Measurements from ENCODE around the gene TRPM5.

Gene TRPM5

GRCh38 chr11:2428322-2428795, 16.0 kb downstream of the TRPM5 start:
- Histone ChIP-seq H3K36me3 (ENCODE audit: control insufficient read depth, insufficient read depth, low read length) (no peaks in the 10 kb centered on the region), H3K4me1 (ENCODE audit: control insufficient read depth, insufficient read depth, low read length) (no peaks in the 10 kb centered on the region), H3K27ac (ENCODE audit: insufficient read depth, low read depth, low read length, poor library complexity, severe bottlenecking) (no peak overlapping the region), H3K4me3 (ENCODE audit: insufficient read depth, low read depth, low read length) (no peak overlapping the region), H3K27me3 (ENCODE audit: control insufficient read depth, insufficient read depth, low read length, poor library complexity, severe bottlenecking) (no peaks in the 10 kb centered on the region), H3K9me3 (ENCODE audit: control insufficient read depth, low read length) (no peaks in the 10 kb centered on the region)
- WGBS, 2 experiments: 60 to 63% methylated on average over 8 of the region's 8 CpGs

DNA sequence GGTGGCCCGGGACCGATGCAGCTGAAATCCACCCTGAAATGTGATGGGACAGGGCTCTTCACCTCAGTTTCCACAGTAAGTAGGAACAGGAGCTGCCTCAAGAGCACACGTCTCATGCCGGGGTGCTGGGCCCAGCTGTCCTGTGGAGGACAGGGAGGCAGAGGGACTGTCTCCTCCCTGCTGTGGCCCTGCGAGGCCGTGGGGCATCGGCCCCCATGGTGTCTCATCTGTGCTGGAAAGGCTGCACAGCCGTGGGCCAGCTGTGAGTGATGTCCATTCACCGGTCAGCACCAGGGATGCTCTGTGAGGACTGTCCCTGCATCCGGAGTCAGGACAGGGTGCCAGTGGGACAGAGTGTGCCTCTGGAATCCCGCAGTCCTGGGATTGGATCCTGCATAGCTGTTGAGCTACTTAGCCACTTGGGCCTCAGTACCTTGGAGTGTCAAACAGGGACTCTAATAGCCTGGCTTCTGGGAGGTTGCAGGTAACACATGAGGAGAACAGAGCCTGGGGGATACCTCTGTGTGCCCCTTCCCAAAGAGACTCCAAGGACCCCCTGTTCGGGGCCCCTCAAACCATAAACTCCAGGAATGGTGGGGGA, 16.5 kb downstream of the TRPM5 start:
- Histone ChIP-seq H3K27me3 (ENCODE audit: control insufficient read depth, insufficient read depth, low read length, poor library complexity, severe bottlenecking) (no peaks in the 10 kb centered on the region), H3K4me1 (ENCODE audit: control insufficient read depth, insufficient read depth, low read length) (no peaks in the 10 kb centered on the region), H3K27ac (ENCODE audit: insufficient read depth, low read depth, low read length, poor library complexity, severe bottlenecking) (no peak overlapping the region), H3K36me3 (ENCODE audit: control insufficient read depth, insufficient read depth, low read length) (no peaks in the 10 kb centered on the region), H3K4me3 (ENCODE audit: insufficient read depth, low read depth, low read length) (no peak overlapping the region), H3K9me3 (ENCODE audit: control insufficient read depth, low read length) (no peaks in the 10 kb centered on the region)
- 75 to 80% methylated on average over 12 of the region's 12 CpGs for WGBS, 2 experiments

GRCh38 chr11:2426826-2427521, 17.3 kb downstream of the TRPM5 start:
- 88 to 91% methylated on average over 14 of the region's 14 CpGs for WGBS, 2 experiments
- no peaks in the 10 kb centered on the region for H3K27me3 ChIP-seq (ENCODE audit: control insufficient read depth, insufficient read depth, low read length, poor library complexity, severe bottlenecking)

DNA sequence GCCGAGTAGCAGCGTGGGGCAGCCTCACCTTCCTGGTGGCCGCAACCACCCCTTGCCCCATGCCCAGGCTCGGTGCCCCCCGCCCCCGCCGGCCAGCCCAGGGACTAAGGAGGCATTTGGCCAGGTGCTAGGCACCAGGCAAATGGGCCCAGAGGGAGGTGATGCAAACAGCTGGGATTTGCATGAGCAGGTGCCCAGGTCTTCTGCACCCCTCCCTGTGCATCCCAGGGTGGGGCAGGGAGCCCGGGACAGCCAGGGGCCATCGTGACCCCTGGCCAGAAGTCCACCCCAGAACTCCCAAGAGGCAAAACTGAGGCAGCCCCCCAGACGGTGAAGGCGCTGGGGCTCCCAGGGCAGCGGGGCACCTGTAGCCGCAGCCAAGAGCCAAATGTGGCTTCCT, 18.1 kb downstream of the TRPM5 start:
- Histone ChIP-seq H3K4me1 (ENCODE audit: control insufficient read depth, insufficient read depth, low read length) (no peaks in the 10 kb centered on the region), H3K9me3 (ENCODE audit: control insufficient read depth, low read length) (no peaks in the 10 kb centered on the region), H3K27me3 (ENCODE audit: control insufficient read depth, insufficient read depth, low read length, poor library complexity, severe bottlenecking) (no peaks in the 10 kb centered on the region), H3K36me3 (ENCODE audit: control insufficient read depth, insufficient read depth, low read length) (no peaks in the 10 kb centered on the region), H3K4me3 (ENCODE audit: insufficient read depth, low read depth, low read length) (no peak overlapping the region), H3K27ac (ENCODE audit: insufficient read depth, low read depth, low read length, poor library complexity, severe bottlenecking) (no peak overlapping the region)
- WGBS, 2 experiments: 92 to 93% methylated on average over 13 of the region's 13 CpGs

More at GRCh38 chr11:2426826-2427521, 17.3 kb downstream of the TRPM5 start:
- Histone ChIP-seq H3K4me1 (ENCODE audit: control insufficient read depth, insufficient read depth, low read length) (no peaks in the 10 kb centered on the region), H3K9me3 (ENCODE audit: control insufficient read depth, low read length) (no peaks in the 10 kb centered on the region), H3K27ac (ENCODE audit: insufficient read depth, low read depth, low read length, poor library complexity, severe bottlenecking) (no peak overlapping the region), H3K4me3 (ENCODE audit: insufficient read depth, low read depth, low read length) (no peak overlapping the region), H3K36me3 (ENCODE audit: control insufficient read depth, insufficient read depth, low read length) (no peaks in the 10 kb centered on the region)

- 87 to 88% methylated on average over 8 of the region's 8 CpGs for WGBS, 2 experiments
- no peak overlapping the region for H3K4me3 ChIP-seq (ENCODE audit: insufficient read depth, low read depth, low read length)
- no peaks in the 10 kb centered on the region for H3K4me1 ChIP-seq (ENCODE audit: control insufficient read depth, insufficient read depth, low read length)
These were observed 18.8 kb downstream of the TRPM5 start for GRCh38 chr11:2425506-2425905.

GRCh38 chr11:2424811-2425495, 19.4 kb downstream of the TRPM5 start:
- WGBS, 2 experiments: 90% methylated on average over 28 of the region's 28 CpGs
- no peaks in the 10 kb centered on the region for H3K9me3 ChIP-seq (ENCODE audit: control insufficient read depth, low read length)
- H3K27ac ChIP-seq (ENCODE audit: insufficient read depth, low read depth, low read length, poor library complexity, severe bottlenecking): no peak overlapping the region
- no peaks in the 10 kb centered on the region for H3K27me3 ChIP-seq (ENCODE audit: control insufficient read depth, insufficient read depth, low read length, poor library complexity, severe bottlenecking)
- H3K4me1 ChIP-seq (ENCODE audit: control insufficient read depth, insufficient read depth, low read length): no peaks in the 10 kb centered on the region
- H3K4me3 ChIP-seq (ENCODE audit: insufficient read depth, low read depth, low read length): no peak overlapping the region
- no peaks in the 10 kb centered on the region for H3K36me3 ChIP-seq (ENCODE audit: control insufficient read depth, insufficient read depth, low read length)

More at GRCh38 chr11:2425506-2425905, 18.8 kb downstream of the TRPM5 start:
- Histone ChIP-seq H3K27ac (ENCODE audit: insufficient read depth, low read depth, low read length, poor library complexity, severe bottlenecking) (no peak overlapping the region), H3K9me3 (ENCODE audit: control insufficient read depth, low read length) (no peaks in the 10 kb centered on the region), H3K27me3 (ENCODE audit: control insufficient read depth, insufficient read depth, low read length, poor library complexity, severe bottlenecking) (no peaks in the 10 kb centered on the region), H3K36me3 (ENCODE audit: control insufficient read depth, insufficient read depth, low read length) (no peaks in the 10 kb centered on the region)

GRCh38 chr11:2423157-2424025, 20.9 kb downstream of the TRPM5 start:
- H3K36me3 ChIP-seq (ENCODE audit: control insufficient read depth, insufficient read depth, low read length): no peaks in the 10 kb centered on the region
- H3K9me3 ChIP-seq (ENCODE audit: control insufficient read depth, low read length): no peaks in the 10 kb centered on the region
- WGBS, 2 experiments: 89 to 91% methylated on average over 26 of the region's 26 CpGs
- H3K27ac ChIP-seq (ENCODE audit: insufficient read depth, low read depth, low read length, poor library complexity, severe bottlenecking): no peak overlapping the region
- H3K4me3 ChIP-seq (ENCODE audit: insufficient read depth, low read depth, low read length): no peak overlapping the region
- H3K4me1 ChIP-seq (ENCODE audit: control insufficient read depth, insufficient read depth, low read length): no peaks in the 10 kb centered on the region
- H3K27me3 ChIP-seq (ENCODE audit: control insufficient read depth, insufficient read depth, low read length, poor library complexity, severe bottlenecking): no peaks in the 10 kb centered on the region

DNA sequence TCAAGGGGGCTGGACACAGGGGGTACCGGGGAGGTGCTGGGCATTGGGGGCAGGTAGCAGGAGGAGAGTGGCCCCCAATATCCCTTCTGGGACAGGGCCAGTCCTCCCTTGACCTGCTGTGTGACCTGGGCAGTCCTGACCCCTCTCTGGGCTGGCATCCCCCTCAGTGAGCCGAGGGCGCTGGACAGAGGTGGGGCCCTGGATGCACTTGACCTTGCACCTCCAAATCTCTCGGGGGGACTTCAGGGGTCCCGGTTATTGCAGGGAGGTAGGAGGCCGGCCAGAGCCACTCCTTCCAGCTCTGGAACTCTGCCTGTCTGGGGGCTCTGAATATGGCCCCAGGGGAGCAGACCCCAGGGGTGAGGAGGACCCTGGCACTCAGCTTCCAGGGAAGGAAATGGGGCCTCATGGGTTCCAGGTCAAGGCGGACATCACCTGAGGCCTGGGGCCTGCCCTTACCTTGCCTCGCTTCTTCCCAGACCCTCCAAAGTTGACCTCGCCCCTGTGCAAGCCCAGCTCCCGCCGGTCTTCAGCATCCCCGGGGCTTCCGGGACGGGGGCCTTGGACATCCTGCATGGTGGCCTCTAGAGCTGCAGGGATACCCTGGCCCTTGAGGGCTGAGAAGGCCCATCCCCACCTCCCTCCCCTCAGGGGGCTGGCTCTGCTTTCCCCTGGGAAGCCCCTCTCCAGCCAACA, 21.7 kb downstream of the TRPM5 start:
- Histone ChIP-seq H3K4me1 (ENCODE audit: control insufficient read depth, insufficient read depth, low read length) (no peaks in the 10 kb centered on the region), H3K27me3 (ENCODE audit: control insufficient read depth, insufficient read depth, low read length, poor library complexity, severe bottlenecking) (no peaks in the 10 kb centered on the region), H3K9me3 (ENCODE audit: control insufficient read depth, low read length) (no peaks in the 10 kb centered on the region), H3K27ac (ENCODE audit: insufficient read depth, low read depth, low read length, poor library complexity, severe bottlenecking) (no peak overlapping the region), H3K36me3 (ENCODE audit: control insufficient read depth, insufficient read depth, low read length) (no peaks in the 10 kb centered on the region), H3K4me3 (ENCODE audit: insufficient read depth, low read depth, low read length) (no peak overlapping the region)
- WGBS, 2 experiments: 89 to 91% methylated on average over 14 of the region's 14 CpGs

DNA sequence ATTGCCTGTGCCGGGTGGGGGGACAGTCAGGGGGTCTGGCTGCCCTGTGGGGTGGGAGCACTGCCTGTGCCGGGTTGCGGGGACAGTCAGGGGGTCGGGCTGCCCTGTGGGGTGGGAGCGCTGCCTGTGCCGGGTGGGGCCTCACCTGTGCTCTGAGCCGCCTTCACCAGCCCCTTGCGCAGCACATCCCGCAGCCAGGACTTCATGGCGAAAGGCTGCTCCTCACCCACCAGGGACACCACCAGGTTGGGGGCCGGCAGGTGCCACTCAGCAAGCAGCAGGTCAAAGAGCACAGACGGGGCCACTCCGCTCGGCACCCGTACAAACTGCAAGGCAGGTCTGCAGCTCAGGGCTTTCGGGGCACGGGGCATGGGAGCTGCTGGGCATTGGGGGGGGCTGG, 22.3 kb downstream of the TRPM5 start:
- H3K27me3 ChIP-seq (ENCODE audit: control insufficient read depth, insufficient read depth, low read length, poor library complexity, severe bottlenecking): no peaks in the 10 kb centered on the region
- no peaks in the 10 kb centered on the region for H3K4me1 ChIP-seq (ENCODE audit: control insufficient read depth, insufficient read depth, low read length)
- H3K4me3 ChIP-seq (ENCODE audit: insufficient read depth, low read depth, low read length): no peak overlapping the region
- H3K9me3 ChIP-seq (ENCODE audit: control insufficient read depth, low read length): no peaks in the 10 kb centered on the region
- no peaks in the 10 kb centered on the region for H3K36me3 ChIP-seq (ENCODE audit: control insufficient read depth, insufficient read depth, low read length)
- H3K27ac ChIP-seq (ENCODE audit: insufficient read depth, low read depth, low read length, poor library complexity, severe bottlenecking): no peak overlapping the region
- WGBS, 2 experiments: 93 to 94% methylated on average over 17 of the region's 17 CpGs

Data from ectodermal cell (in vitro differentiated cells).